Astrocyte of the hippocampus (primary cell): ENCODE measurements around the gene C10orf62.
"Not testable (repeated sequence)": the region's sequence is repeated elsewhere in the genome, so short reads cannot be mapped to it uniquely, and the experiment has no call there.

ENCODE experiments used
- DNase-seq: peaks from one replicate; pipeline ENCODE4 v3.0.0; 2011; ENCODE audit warnings: low read depth, low spot score

C10orf62 gene

GRCh38 chr10:97564776-97565175 lies 24.7 kb upstream of the C10orf62 start:
- no peak for DNase-seq

DNA sequence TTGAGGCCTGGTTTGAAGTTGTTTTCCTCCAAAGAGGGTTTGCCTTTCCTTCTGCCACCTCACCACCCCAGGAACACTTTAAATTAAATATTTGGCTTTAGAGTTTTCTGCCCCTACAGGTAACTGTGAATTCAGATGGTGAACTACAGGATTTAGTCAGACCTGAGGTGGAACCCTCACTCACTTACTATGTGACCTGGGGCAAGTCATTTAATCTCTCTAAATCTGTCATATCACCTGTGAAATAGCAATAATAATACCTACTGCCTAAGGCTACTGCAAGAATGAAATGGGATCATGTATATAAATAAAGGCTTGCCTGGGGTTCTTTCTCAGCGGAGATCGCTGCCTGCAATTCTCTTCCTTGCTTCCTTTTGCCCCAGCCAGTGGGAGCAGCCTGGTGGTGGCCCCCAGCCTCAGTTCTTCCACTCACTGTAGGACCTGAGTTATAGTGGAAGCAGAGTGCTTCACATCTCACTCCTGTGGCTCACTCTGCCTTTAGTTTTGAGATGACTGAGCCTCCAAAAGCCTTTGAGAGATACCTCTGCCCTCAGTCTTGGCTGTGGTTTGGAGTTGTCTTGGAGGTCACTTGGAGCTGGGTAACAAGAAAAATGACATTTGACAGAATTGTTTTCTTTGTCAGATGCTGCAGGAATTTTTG lies 23.1 kb upstream of the C10orf62 start:
- no peak for DNase-seq

DNA sequence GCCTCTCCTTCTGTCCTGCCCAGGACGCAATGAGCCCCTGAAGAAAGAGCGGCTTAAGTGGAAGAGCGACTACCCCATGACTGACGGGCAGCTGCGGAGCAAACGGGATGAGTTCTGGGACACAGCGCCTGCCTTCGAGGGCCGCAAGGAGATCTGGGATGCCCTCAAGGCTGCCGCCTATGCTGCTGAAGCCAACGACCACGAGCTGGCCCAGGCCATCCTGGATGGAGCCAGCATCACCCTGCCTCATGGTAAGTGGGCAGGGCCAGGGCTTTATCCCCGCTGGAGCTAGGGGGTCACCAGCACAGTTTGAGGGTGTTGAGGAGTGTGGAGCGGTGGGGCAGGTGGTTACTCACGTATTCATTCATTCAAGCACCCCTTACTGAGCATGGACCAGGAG lies 21.6 kb upstream of the C10orf62 start:
- no peak for DNase-seq

- no peak for DNase-seq
Measured at GRCh38 chr10:97570146-97570788, 19.3 kb upstream of the C10orf62 start.

GRCh38 chr10:97570789-97571471 lies 18.6 kb upstream of the C10orf62 start:
- DNase-seq: no peak

DNA sequence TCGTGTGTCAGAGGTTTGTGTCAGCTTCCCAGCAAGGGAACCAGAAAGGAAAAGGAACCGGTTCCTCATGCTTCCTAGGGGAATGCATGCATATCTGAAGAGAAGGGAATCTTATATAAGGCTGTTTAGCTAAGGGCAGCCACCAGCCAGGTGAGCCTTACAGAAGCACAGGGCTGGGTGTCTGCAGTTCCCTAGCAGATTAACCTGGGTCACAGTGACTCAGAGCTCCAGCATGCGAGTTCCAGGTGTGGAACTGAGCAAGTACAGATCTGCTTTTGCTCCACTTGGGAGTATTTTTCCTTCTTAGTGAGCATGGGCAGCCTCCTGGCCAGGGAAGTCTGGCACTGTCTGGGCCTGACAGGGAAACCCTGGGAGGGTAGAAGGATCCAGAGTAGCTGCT lies 17.9 kb upstream of the C10orf62 start:
- DNase-seq: no peak

- peak; percentile 85 for DNase-seq
Measured at GRCh38 chr10:97572214-97572989, 17.1 kb upstream of the C10orf62 start, which contains the start of gene ANKRD2. Gene ANKRD2 (plus strand): TSS chr10:97572779. CDS start chr10:97572789, 10 bp downstream.

GRCh38 chr10:97573021-97573420 lies 16.5 kb upstream of the C10orf62 start:
- DNase-seq: no peak

DNA sequence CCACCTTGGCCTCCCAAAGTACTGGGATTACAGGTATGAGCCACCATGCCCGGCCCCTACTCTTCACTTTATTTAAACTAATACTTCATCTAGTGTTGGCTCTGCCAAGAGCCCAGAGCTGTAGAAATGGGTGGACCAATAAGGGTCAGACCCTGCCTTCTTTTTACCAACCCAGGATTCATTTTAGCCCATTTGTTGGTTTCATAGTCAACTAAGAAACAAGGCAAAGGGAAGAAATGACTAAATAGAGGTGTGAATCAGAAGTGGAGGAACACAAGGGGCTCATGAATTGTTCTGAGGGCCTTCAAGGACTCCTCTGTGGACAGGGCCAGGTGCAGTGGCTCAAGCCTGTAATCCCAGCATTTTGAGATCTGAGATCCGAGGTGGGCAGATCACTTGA lies 15.8 kb upstream of the C10orf62 start:
- no peak for DNase-seq

GRCh38 chr10:97574374-97575126 lies 15.0 kb upstream of the C10orf62 start:
- peak; percentile 93 for DNase-seq

GRCh38 chr10:97575127-97575668 lies 14.3 kb upstream of the C10orf62 start:
- peak; percentile 27 for DNase-seq

- not testable (repeated sequence) for DNase-seq
Measured at GRCh38 chr10:97576487-97576886, 13.0 kb upstream of the C10orf62 start.

- DNase-seq: no peak
Measured at GRCh38 chr10:97577701-97578100, 11.8 kb upstream of the C10orf62 start.

GRCh38 chr10:97578171-97578844 lies 11.2 kb upstream of the C10orf62 start:
- DNase-seq: no peak

- no peak for DNase-seq
Measured at GRCh38 chr10:97580421-97581367, 8.8 kb upstream of the C10orf62 start.

- DNase-seq: no peak
Measured at GRCh38 chr10:97582169-97582568, 7.4 kb upstream of the C10orf62 start.

DNA sequence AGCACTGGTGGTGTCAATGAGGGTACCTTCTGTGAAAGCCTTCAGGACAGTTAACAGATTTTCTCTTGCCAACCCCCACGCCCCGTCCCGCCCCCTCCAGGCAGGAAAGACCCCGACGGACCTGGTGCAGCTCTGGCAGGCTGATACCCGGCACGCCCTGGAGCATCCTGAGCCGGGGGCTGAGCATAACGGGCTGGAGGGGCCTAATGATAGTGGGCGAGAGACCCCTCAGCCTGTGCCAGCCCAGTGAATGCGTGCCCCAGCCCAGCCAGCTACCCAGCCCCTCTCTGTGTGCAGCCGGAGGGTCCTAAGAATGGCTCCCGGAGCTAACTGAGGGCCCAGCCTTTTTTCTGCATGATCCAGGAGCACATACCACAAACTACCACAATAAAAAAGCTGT lies 6.0 kb upstream of the C10orf62 start:
- DNase-seq: no peak

DNA sequence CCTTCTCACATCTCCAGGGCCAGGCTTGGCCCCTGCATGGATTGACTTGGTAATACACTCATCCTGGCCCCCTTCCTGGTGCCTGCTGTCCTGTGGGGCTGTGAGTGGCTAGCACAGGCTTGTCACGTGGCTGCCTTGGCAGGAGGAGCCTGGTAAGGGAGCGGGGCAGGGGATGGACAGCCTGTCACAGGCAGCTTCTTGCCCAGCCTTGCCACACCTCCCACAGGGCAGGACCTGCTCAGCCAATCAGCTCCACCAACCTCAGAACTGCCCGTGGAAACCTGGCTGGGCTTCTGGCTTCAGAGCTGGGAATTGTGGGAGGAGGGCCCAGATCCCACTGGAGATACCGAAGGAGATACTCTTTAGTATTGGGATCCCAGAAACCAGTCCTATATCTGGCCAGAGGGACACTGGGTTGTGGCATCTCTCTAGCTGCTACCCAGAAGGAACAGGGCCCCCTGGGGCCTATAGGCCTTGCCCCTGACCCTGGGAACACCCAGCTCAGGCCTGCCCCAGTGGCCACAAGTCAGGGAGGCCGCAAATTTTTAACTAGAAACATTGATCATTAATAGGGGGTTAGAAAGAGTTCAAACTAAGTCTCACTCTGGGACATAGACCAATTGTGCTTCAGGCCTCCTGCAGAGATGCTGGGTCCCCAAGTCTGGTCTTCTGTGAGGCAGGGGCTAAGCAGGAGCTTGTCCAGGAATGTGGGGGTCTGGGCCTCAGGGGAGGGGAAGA lies 5.3 kb upstream of the C10orf62 start, which contains the start of gene HOGA1:
Gene HOGA1 (plus strand): TSS at position 330 of the 738 bp plus-strand sequence. CDS start 315 bp downstream, at position 645.
- peak; percentile 88 for DNase-seq
